Panc1 (cell line): ENCODE data around the gene FAM89A. TPM values are rescaled to one million over a fixed set of nuclear protein-coding genes. Genes with fewer than 3 reads are reported as not detected.
"Not testable (repeated sequence)": the region's sequence is repeated elsewhere in the genome, so short reads cannot be mapped to it uniquely, and the experiment has no call there.

Source experiments
- ATAC-seq: fragments of 200-7000 bp; cut with Tn5 transposase; 2 replicates; pipeline ENCODE4 v1.9.1; 2020; ENCODE audit warnings: mild to moderate bottlenecking, moderate library complexity
- BruUV-seq: library from RNA; stranded (reverse); fragments of 400-500 nt; replicated peaks from 2 replicates; lab custom pipeline; 2021; lab: Mats Ljungman, UMichigan
- CTCF ChIA-PET: fragments of 300-600 bp; sonication (Branson Sonifier 250); formaldehyde crosslinking; loops from one replicate; lab custom pipeline; 2022; ENCODE audit warnings: antibody characterized with exemption; lab: Charles Lee
- POLR2A ChIA-PET: fragments of 300-600 bp; sonication (Branson Sonifier 250); formaldehyde crosslinking; loops from one replicate; lab custom pipeline; 2022; ENCODE audit warnings: antibody characterized with exemption; lab: Charles Lee
- DNase-seq: peaks from one replicate; pipeline ENCODE4 v3.0.0-alpha.2; 2010; ENCODE audit warnings: low read depth, low spot score
- H3K27ac ChIP-seq: 2 replicates; pipeline ENCODE4 v1.5.1; 2011; ENCODE audit warnings: mild to moderate bottlenecking, low read length, inconsistent platforms
- H3K27me3 ChIP-seq: fragments of 200-500 bp; sonication (Bioruptor generic); 2 replicates; pipeline ENCODE4 v1.6.0; 2014; ENCODE audit warnings: low read length, inconsistent platforms; ENCODE audit not compliant: control insufficient read depth, insufficient read depth
- H3K36me3 ChIP-seq: fragments of 200-500 bp; sonication (Bioruptor generic); 2 replicates; pipeline ENCODE4 v1.5.1; 2014; ENCODE audit warnings: inconsistent platforms, mild to moderate bottlenecking, low read length, moderate library complexity; ENCODE audit not compliant: control insufficient read depth, insufficient read depth
- H3K4me1 ChIP-seq: 2 replicates; pipeline ENCODE4 v1.5.1; 2011; ENCODE audit warnings: inconsistent platforms, mild to moderate bottlenecking, low read length, moderate library complexity; ENCODE audit not compliant: control insufficient read depth, insufficient read depth
- H3K4me3 ChIP-seq, 2 experiments: 2 replicates each; pipeline ENCODE4 v1.5.1; 2011 to 2012; ENCODE audit warnings: low read depth in 2 of 2, low read length in 2 of 2, mild to moderate bottlenecking in 2 of 2, inconsistent platforms in 1 of 2, moderate library complexity in 1 of 2
- H3K9me3 ChIP-seq: fragments of 200-500 bp; sonication (Bioruptor generic); 2 replicates; pipeline ENCODE4 v1.5.1; 2014; ENCODE audit warnings: low read depth, mild to moderate bottlenecking, inconsistent platforms, low read length, moderate library complexity; ENCODE audit not compliant: control insufficient read depth, insufficient read depth
- CTCF ChIP-seq: fragments of 450-650 bp; IDR thresholded peaks from 2 replicates; pipeline ENCODE4 v1.5.1; 2017; ENCODE audit warnings: mild to moderate bottlenecking
- POLR2AphosphoS5 ChIP-seq: IDR thresholded peaks from 2 replicates; pipeline ENCODE4 v1.6.1; 2012; ENCODE audit warnings: mild to moderate bottlenecking, low read depth, low read length, moderate library complexity
- REST ChIP-seq, 2 experiments: IDR thresholded peaks; 2 replicates each; pipeline ENCODE4 v1.6.1; 2011 to 2012; ENCODE audit warnings: low read depth in 2 of 2, control low read depth in 1 of 2, low read length in 1 of 2, mild to moderate bottlenecking in 1 of 2, moderate library complexity in 1 of 2; ENCODE audit not compliant: insufficient read depth in 1 of 2
- SIN3A ChIP-seq: IDR thresholded peaks from 2 replicates; pipeline ENCODE4 v1.6.1; 2012; ENCODE audit warnings: low read depth, mild to moderate bottlenecking, low read length, moderate library complexity, borderline replicate concordance; ENCODE audit not compliant: insufficient read depth
- TCF7L2 ChIP-seq: IDR thresholded peaks from 2 replicates; pipeline ENCODE4 v1.6.1; 2011; ENCODE audit warnings: mild to moderate bottlenecking, low read depth, low read length, inconsistent platforms
- in situ Hi-C: cut with HindIII; loops from 2 replicates; pipeline ENCODE4 v1.10.0; 2016; ENCODE audit warnings: low sequenced_read_pairs, low pct_unique_long_range_greater_than_20kb
- intact Hi-C: fragments of 100-400 bp; cut with micrococcal nuclease; formaldehyde crosslinking; loops from one replicate; pipeline ENCODE4 v1.10.0; 2022; ENCODE audit not compliant: unreplicated experiment
- total RNA-seq: library from RNA; stranded (reverse); gene quantifications from one replicate; pipeline ENCODE4 v1.2.1, GENCODE V29; 2021; ENCODE audit not compliant: unreplicated experiment

The FAM89A gene
- total RNA-seq, 1 experiment from 2014 or later = 2.2 TPM

- ChIA-PET POLR2A (no interaction called here), CTCF (no interaction called here)
- in situ Hi-C loops (no loop called here), intact Hi-C loops (no loop called here)
- DNase-seq (no peak), ATAC-seq (no peak)
- Histone ChIP-seq H3K36me3 (no peaks in the 10 kb centered on the region), H3K27ac (no peak overlapping the region), H3K4me3 (no peak overlapping the region), H3K4me1 (no peaks in the 10 kb centered on the region), H3K9me3 (no peaks in the 10 kb centered on the region), H3K27me3 (0 out of 2 replicates have a peak, but pooled peaks cover 2% of the 10 kb centered on the region)
- no peak for TF ChIP-seq REST (IDR thresholded peaks at IDR 0.05; ENCODE audit: insufficient read depth in 1 of 2, low read depth in 2 of 2, low read length in 1 of 2)
- no peak for TF ChIP-seq POLR2AphosphoS5
- TF ChIP-seq CTCF = no peak
- no peak for TF ChIP-seq TCF7L2
- TF ChIP-seq SIN3A = no peak
- BruUV-seq = no TSS peak
These were observed 28.7 kb downstream of the FAM89A start for GRCh38 chr1:231011360-231011759.

GRCh38 chr1:231007535-231007934 lies 32.5 kb downstream of the FAM89A start:
- intact Hi-C loops = not testable (repeated sequence)

GRCh38 chr1:231001892-231002291 lies 38.2 kb downstream of the FAM89A start:
- Histone ChIP-seq H3K4me1 (no peaks in the 10 kb centered on the region), H3K4me3 (no peak overlapping the region), H3K36me3 (no peaks in the 10 kb centered on the region; the same call in 1 of the 2 replicates), H3K27ac (no peak overlapping the region), H3K27me3 (no peaks in the 10 kb centered on the region), H3K9me3 (no peaks in the 10 kb centered on the region)
- in situ Hi-C loops = no loop called here
- BruUV-seq = no TSS peak
- POLR2A ChIA-PET = interaction anchor here (0.7 kb wide), 1 partner anchor 32 kb away, joined by 3 read pairs; no protein-coding TSS in a partner anchor
- TF ChIP-seq SIN3A = no peak
- no peak for TF ChIP-seq TCF7L2
- no peak for TF ChIP-seq REST (IDR thresholded peaks at IDR 0.05; ENCODE audit: insufficient read depth in 1 of 2, low read depth in 2 of 2, low read length in 1 of 2)
- no peak for TF ChIP-seq CTCF
- TF ChIP-seq POLR2AphosphoS5 = no peak
- no peak for ATAC-seq
- CTCF ChIA-PET = no interaction called here
- intact Hi-C loops = no loop called here
- DNase-seq = no peak

More at GRCh38 chr1:231007535-231007934, 32.5 kb downstream of the FAM89A start:
- in situ Hi-C loops, ATAC-seq, H3K4me3 ChIP-seq, CTCF ChIA-PET, BruUV-seq, H3K27me3 ChIP-seq, POLR2A ChIA-PET, DNase-seq, H3K4me1 ChIP-seq, H3K27ac ChIP-seq, H3K9me3 ChIP-seq, H3K36me3 ChIP-seq: not testable (repeated sequence)
